H9 (cell line): ENCODE data around the gene C1orf94. TPM values are rescaled to one million over a fixed set of nuclear protein-coding genes. Genes with fewer than 3 reads are reported as not detected.

Experiments used
- DNase-seq: peaks from one replicate; pipeline ENCODE4 v3.0.0-alpha.2; 2017
- H2AFZ ChIP-seq: one replicate; pipeline ENCODE4 v1.6.1; 2013; ENCODE audit warnings: mild to moderate bottlenecking, low read length, control low read depth, moderate library complexity
- H2AK5ac ChIP-seq: 2 replicates; pipeline ENCODE4 v1.6.1; 2013; ENCODE audit warnings: low read length, control low read depth, mixed read lengths; ENCODE audit not compliant: insufficient read length
- H2BK120ac ChIP-seq: one replicate; pipeline ENCODE4 v1.6.1; 2013; ENCODE audit warnings: low read depth, mild to moderate bottlenecking, low read length, control low read depth, inconsistent platforms; ENCODE audit not compliant: poor library complexity, severe bottlenecking
- H2BK12ac ChIP-seq: 2 replicates; pipeline ENCODE4 v1.6.1; 2013; ENCODE audit warnings: low read length, control low read depth, mixed read lengths, low read depth; ENCODE audit not compliant: insufficient read length
- H2BK15ac ChIP-seq: 2 replicates; pipeline ENCODE4 v1.6.1; 2013; ENCODE audit warnings: low read depth, low read length, control low read depth
- H2BK20ac ChIP-seq: one replicate; pipeline ENCODE4 v1.6.1; 2013; ENCODE audit warnings: low read depth, mild to moderate bottlenecking, low read length, control low read depth, inconsistent platforms; ENCODE audit not compliant: poor library complexity, severe bottlenecking
- H2BK5ac ChIP-seq: 2 replicates; pipeline ENCODE4 v1.6.1; 2013; ENCODE audit warnings: low read length, control low read depth, mixed read lengths; ENCODE audit not compliant: insufficient read length
- H3K14ac ChIP-seq: 2 replicates; pipeline ENCODE4 v1.6.1; 2013; ENCODE audit warnings: low read length, control low read depth; ENCODE audit not compliant: insufficient read depth
- H3K18ac ChIP-seq: 2 replicates; pipeline ENCODE4 v1.6.1; 2013; ENCODE audit warnings: low read depth, mild to moderate bottlenecking, mixed read lengths, low read length, control low read depth; ENCODE audit not compliant: insufficient read length
- H3K23ac ChIP-seq: 2 replicates; pipeline ENCODE4 v1.6.1; 2013; ENCODE audit warnings: low read length, control low read depth, mixed read lengths, low read depth; ENCODE audit not compliant: insufficient read length
- H3K23me2 ChIP-seq: 2 replicates; pipeline ENCODE4 v1.6.1; 2013; ENCODE audit warnings: low read depth, mild to moderate bottlenecking, mixed read lengths, low read length, control low read depth; ENCODE audit not compliant: insufficient read length, poor library complexity, severe bottlenecking
- H3K27ac ChIP-seq: 2 replicates; pipeline ENCODE4 v1.5.1; 2013; ENCODE audit warnings: low read length, control low read depth, mixed read lengths, low read depth; ENCODE audit not compliant: insufficient read length
- H3K27me3 ChIP-seq: 2 replicates; pipeline ENCODE4 v1.6.1; 2013; ENCODE audit warnings: low read length, control low read depth, inconsistent platforms; ENCODE audit not compliant: insufficient read depth
- H3K4ac ChIP-seq: 2 replicates; pipeline ENCODE4 v1.6.1; 2013; ENCODE audit warnings: low read depth, mild to moderate bottlenecking, control low read depth, inconsistent platforms, low read length, moderate library complexity
- H3K4me1 ChIP-seq: 2 replicates; pipeline ENCODE4 v1.6.1; 2013; ENCODE audit warnings: low read length, control low read depth, inconsistent platforms; ENCODE audit not compliant: insufficient read depth
- H3K4me2 ChIP-seq: 2 replicates; pipeline ENCODE4 v1.6.1; 2013; ENCODE audit warnings: low read length, control low read depth, mixed read lengths; ENCODE audit not compliant: insufficient read length, insufficient read depth
- H3K56ac ChIP-seq: 2 replicates; pipeline ENCODE4 v1.6.1; 2013; ENCODE audit warnings: low read depth, mild to moderate bottlenecking, mixed read lengths, low read length, control low read depth; ENCODE audit not compliant: insufficient read length
- H3K79me1 ChIP-seq: 2 replicates; pipeline ENCODE4 v1.6.1; 2013; ENCODE audit warnings: low read depth, mild to moderate bottlenecking, moderate library complexity, low read length, control low read depth, inconsistent platforms; ENCODE audit not compliant: insufficient read depth, poor library complexity, severe bottlenecking
- H3K79me2 ChIP-seq: 2 replicates; pipeline ENCODE4 v1.6.1; 2013; ENCODE audit warnings: low read length, control low read depth, inconsistent platforms; ENCODE audit not compliant: insufficient read depth
- H3K9ac ChIP-seq: 2 replicates; pipeline ENCODE4 v1.6.1; 2013; ENCODE audit warnings: low read length, control low read depth, mixed read lengths; ENCODE audit not compliant: insufficient read length; ENCODE audit errors: extremely low read depth
- H3K9me3 ChIP-seq: one replicate; pipeline ENCODE4 v1.6.1; 2013; ENCODE audit warnings: low read depth, low read length, inconsistent platforms; ENCODE audit not compliant: control insufficient read depth
- H3T11ph ChIP-seq: one replicate; pipeline ENCODE4 v1.6.1; 2013; ENCODE audit warnings: mild to moderate bottlenecking, low read length, control low read depth, inconsistent platforms
- H4K20me1 ChIP-seq: one replicate; pipeline ENCODE4 v1.6.1; 2013; ENCODE audit not compliant: control insufficient read depth, insufficient read length, insufficient read depth
- H4K5ac ChIP-seq: 2 replicates; pipeline ENCODE4 v1.6.1; 2013; ENCODE audit warnings: low read depth, mild to moderate bottlenecking, mixed read lengths, low read length, control low read depth; ENCODE audit not compliant: insufficient read length
- H4K8ac ChIP-seq: replicated peaks from 2 replicates; pipeline ENCODE4 v1.6.1; 2013; ENCODE audit warnings: low read length, control low read depth, mixed read lengths, low read depth; ENCODE audit not compliant: insufficient read length
- H4K91ac ChIP-seq: 2 replicates; pipeline ENCODE4 v1.6.1; 2013; ENCODE audit warnings: low read depth, mild to moderate bottlenecking, moderate library complexity, mixed read lengths, low read length, control low read depth; ENCODE audit not compliant: insufficient read length
- H3K27ac Mint-ChIP-seq, 3 experiments: 2 replicates in 2 of 3; 3 replicates in 1 of 3; pipeline ENCODE4 v1.8.0; 2020 to 2021; ENCODE audit warnings: mixed read lengths in 3 of 3, mild to moderate bottlenecking in 1 of 3, moderate library complexity in 1 of 3
- H3K27me3 Mint-ChIP-seq: 2 replicates; pipeline ENCODE4 v1.8.0; 2021; ENCODE audit warnings: low read depth, mild to moderate bottlenecking, moderate library complexity, mixed read lengths
- H3K36me3 Mint-ChIP-seq, 3 experiments: 2 replicates in 2 of 3; 3 replicates in 1 of 3; pipeline ENCODE4 v1.8.0; 2020 to 2021; ENCODE audit warnings: low read depth in 3 of 3, mixed read lengths in 3 of 3; ENCODE audit not compliant: insufficient read depth in 1 of 3
- H3K4me1 Mint-ChIP-seq, 2 experiments: 2 replicates each; pipeline ENCODE4 v1.8.0; 2020; ENCODE audit warnings: mixed read lengths in 2 of 2
- H3K4me3 Mint-ChIP-seq, 2 experiments: 2 replicates in 1 of 2; 3 replicates in 1 of 2; pipeline ENCODE4 v1.8.0; 2020 to 2021; ENCODE audit warnings: mild to moderate bottlenecking in 2 of 2, mixed read lengths in 2 of 2, moderate library complexity in 1 of 2
- H3K9me3 Mint-ChIP-seq, 2 experiments: 2 replicates in 1 of 2; 3 replicates in 1 of 2; pipeline ENCODE4 v1.8.0; 2020; ENCODE audit warnings: mild to moderate bottlenecking in 2 of 2, mixed read lengths in 2 of 2, moderate library complexity in 1 of 2
- CTCF ChIP-seq: fragments of 200-600 bp; sonication (generic); conservative IDR thresholded peaks from 3 replicates; pipeline ENCODE4 v1.8.0; 2021; ENCODE audit warnings: antibody characterized with exemption, mild to moderate bottlenecking
- WGBS: extraction: QIAGEN DNeasy Blood & Tissue Kit; methylation state at CpG from one replicate; pipeline ENCODE4 v1.1.7; 2013; ENCODE audit warnings: missing lambda C conversion rate, low lambda C conversion rate, mixed read lengths; ENCODE audit not compliant: insufficient read length; ENCODE audit errors: extremely low coverage; 5-methylcytosine and 5-hydroxymethylcytosine counted together
- total RNA-seq: library from RNA; stranded (reverse); gene quantifications from 2 replicates; pipeline ENCODE4 v1.2.1, GENCODE V29; 2021

Gene C1orf94
- total RNA-seq, 1 experiment from 2014 or later, result 0.98 TPM

- H3K27me3 Mint-ChIP-seq, result no peaks in the 10 kb centered on the region
- no peak overlapping the region for H2BK5ac ChIP-seq
- no peak overlapping the region for H2BK20ac ChIP-seq
- no peak overlapping the region for H2BK15ac ChIP-seq
- no peak overlapping the region for H3T11ph ChIP-seq
- H3K9ac ChIP-seq, result no peak overlapping the region
- no peak for DNase-seq
- no peak for TF ChIP-seq CTCF
- no peak overlapping the region for H3K4ac ChIP-seq
- H3K4me2 ChIP-seq, result no peak overlapping the region
- H4K5ac ChIP-seq, result no peak overlapping the region
- H3K27me3 ChIP-seq, result no peaks in the 10 kb centered on the region
- no peaks in the 10 kb centered on the region for H3K23me2 ChIP-seq
- H4K20me1 ChIP-seq, result no peaks in the 10 kb centered on the region
- no peak overlapping the region for H2AFZ ChIP-seq
- H3K79me2 ChIP-seq, result no peaks in the 10 kb centered on the region; the same call in 1 of the 2 replicates
- no peak overlapping the region for H2AK5ac ChIP-seq
- H3K79me1 ChIP-seq, result no peaks in the 10 kb centered on the region
- no peak overlapping the region for H3K18ac ChIP-seq
- peaks cover 1 to 13% (median 2%) of the 10 kb centered on the region in 3 experiments; a peak in 4 of 7 replicates for H3K36me3 Mint-ChIP-seq
- no peak overlapping the region for H4K91ac ChIP-seq
- no peak overlapping the region; a peak in 2 of 7 replicates for H3K27ac Mint-ChIP-seq
- no peak overlapping the region for H4K8ac ChIP-seq
- no peak overlapping the region for H2BK12ac ChIP-seq
- H3K4me1 ChIP-seq, result no peaks in the 10 kb centered on the region
- H3K14ac ChIP-seq, result no peak overlapping the region
- no peaks in the 10 kb centered on the region; a peak in 1 of 4 replicates for H3K4me1 Mint-ChIP-seq
- no peak overlapping the region for H2BK120ac ChIP-seq
- H3K9me3 Mint-ChIP-seq, result no peaks in the 10 kb centered on the region
- no peak overlapping the region for H3K56ac ChIP-seq
- no CpG with 5 or more reads among the region's 5 CpGs for WGBS
- no peak overlapping the region for H3K23ac ChIP-seq
- H3K9me3 ChIP-seq, result no peaks in the 10 kb centered on the region
- no peak overlapping the region for H3K27ac ChIP-seq
- H3K4me3 Mint-ChIP-seq, result no peak overlapping the region
Measured at GRCh38 chr1:34130306-34130705, 46.4 kb upstream of the C1orf94 start.
